Measurements from ENCODE around the gene HDAC6.
"Not testable (repeated sequence)": the region's sequence is repeated elsewhere in the genome, so short reads cannot be mapped to it uniquely, and the experiment has no call there.

The HDAC6 gene

DNA sequence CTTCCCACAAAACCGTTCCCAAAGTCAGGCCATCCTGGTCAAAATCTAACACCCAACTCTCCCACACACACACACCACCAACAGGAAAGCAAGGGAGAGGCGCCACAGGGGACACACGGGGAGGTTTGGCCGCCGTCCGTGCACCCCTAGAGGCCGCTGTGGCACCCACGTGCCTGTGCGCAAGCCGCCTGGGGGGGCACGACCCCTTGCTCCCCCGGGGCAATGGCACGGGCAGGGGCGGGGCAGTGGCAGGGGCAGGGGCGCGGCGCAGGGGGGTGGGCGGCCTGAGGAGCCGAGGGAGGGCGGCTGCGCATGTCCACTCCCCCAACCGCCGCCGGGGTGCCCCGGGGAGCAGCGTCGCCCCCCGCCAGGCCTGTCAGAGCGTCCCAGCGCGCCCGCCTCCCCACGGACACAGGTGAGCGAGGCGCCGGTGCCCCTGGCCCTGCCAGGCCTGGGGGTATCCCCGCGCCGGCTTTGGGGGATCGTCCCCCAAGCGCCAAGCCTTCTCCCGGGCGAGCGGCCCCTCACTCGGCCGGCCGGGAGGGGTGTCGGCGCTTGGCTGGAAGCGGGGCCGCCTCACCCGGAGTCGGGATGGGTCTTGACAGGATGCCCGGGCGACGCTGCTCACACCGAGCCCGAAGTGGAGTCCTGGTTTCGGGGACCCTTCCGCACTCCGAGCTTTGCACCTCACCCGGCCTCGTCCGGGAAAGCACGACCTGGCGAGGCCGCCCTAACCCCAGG, 24.4 kb downstream of the HDAC6 start, which contains the start of gene ERAS:
Gene ERAS (plus strand): TSS at position 379 of the 741 bp plus-strand sequence. CDS start 2,611 bp downstream, outside the sequence.
- no peaks in the 10 kb centered on the region for H3K36me3 ChIP-seq (ENCODE audit: insufficient read depth, low read length)
- H3K4me1 ChIP-seq (ENCODE audit: insufficient read depth, low read length) = no peaks in the 10 kb centered on the region
- peak within 1 kb of the TSS; percentile 18 for H3K9ac ChIP-seq (ENCODE audit: low read depth, low read length)
- H3K9me3 ChIP-seq (ENCODE audit: control insufficient read depth, insufficient read depth, low read length) = no peaks in the 10 kb centered on the region

- peak overlapping the region; percentile 18 for H3K9ac ChIP-seq (ENCODE audit: low read depth, low read length)
- H3K36me3 ChIP-seq (ENCODE audit: insufficient read depth, low read length) = no peaks in the 10 kb centered on the region
- H3K9me3 ChIP-seq (ENCODE audit: control insufficient read depth, insufficient read depth, low read length) = no peaks in the 10 kb centered on the region
- H3K4me1 ChIP-seq (ENCODE audit: insufficient read depth, low read length) = no peaks in the 10 kb centered on the region
Observed at GRCh38 chrX:48826876-48827653, 25.2 kb downstream of the HDAC6 start.

- no peaks in the 10 kb centered on the region for H3K4me1 ChIP-seq (ENCODE audit: insufficient read depth, low read length)
- no peaks in the 10 kb centered on the region for H3K36me3 ChIP-seq (ENCODE audit: insufficient read depth, low read length)
- peak overlapping the region; percentile 18; the same call in 1 of the 2 replicates for H3K9ac ChIP-seq (ENCODE audit: low read depth, low read length)
- no peaks in the 10 kb centered on the region for H3K9me3 ChIP-seq (ENCODE audit: control insufficient read depth, insufficient read depth, low read length)
Observed at GRCh38 chrX:48827654-48827968, 25.7 kb downstream of the HDAC6 start.

- Histone ChIP-seq H3K9me3 (ENCODE audit: control insufficient read depth, insufficient read depth, low read length) (no peaks in the 10 kb centered on the region), H3K4me1 (ENCODE audit: insufficient read depth, low read length) (no peaks in the 10 kb centered on the region), H3K9ac (ENCODE audit: low read depth, low read length) (no peak overlapping the region), H3K36me3 (ENCODE audit: insufficient read depth, low read length) (no peaks in the 10 kb centered on the region)
Observed at GRCh38 chrX:48829016-48829735, 27.3 kb downstream of the HDAC6 start.

DNA sequence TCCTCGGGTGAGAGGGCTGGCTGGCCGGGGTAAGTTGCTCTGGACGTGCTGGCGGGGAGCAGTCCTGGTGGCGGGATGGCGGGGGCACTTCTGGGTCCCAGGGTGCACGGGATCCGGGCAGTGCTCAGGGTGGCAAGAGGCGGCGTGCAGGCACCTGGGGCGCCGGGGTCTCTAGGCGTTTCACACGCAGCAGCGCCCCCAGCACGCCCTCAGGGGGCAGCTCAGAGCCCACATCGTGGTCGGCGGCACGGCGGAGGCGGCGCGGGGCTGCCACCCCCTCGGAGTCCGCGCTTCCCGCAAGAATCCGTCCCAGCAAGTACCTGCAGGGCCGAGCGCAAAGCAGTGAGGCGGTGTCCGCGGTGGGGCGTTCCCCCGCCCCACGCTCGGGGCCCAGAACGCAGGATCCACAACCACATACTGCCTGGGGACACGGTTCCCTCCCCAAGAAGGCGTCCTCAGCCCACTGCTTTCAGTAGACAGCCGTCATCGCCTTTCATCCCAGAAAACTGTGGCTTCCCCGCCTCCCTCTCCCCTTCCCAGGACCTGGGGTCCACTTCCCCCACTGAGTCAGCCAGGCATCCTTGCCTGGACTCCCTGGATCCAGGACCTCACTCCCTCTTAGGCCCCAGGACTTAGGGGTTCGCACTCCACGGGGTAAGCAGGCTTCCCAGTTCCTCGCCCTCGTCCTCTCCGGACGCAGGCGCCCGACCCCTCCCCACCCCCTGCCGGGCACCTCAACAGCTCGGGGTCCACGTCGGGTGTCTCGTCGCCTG, 29.5 kb downstream of the HDAC6 start:
- Histone ChIP-seq H3K9me3 (ENCODE audit: control insufficient read depth, insufficient read depth, low read length) (no peaks in the 10 kb centered on the region), H3K36me3 (ENCODE audit: insufficient read depth, low read length) (no peaks in the 10 kb centered on the region), H3K4me1 (ENCODE audit: insufficient read depth, low read length) (no peaks in the 10 kb centered on the region), H3K9ac (ENCODE audit: low read depth, low read length) (peak overlapping the region; percentile 47; the same call in 1 of the 2 replicates)

GRCh38 chrX:48831909-48832291, 30.0 kb downstream of the HDAC6 start:
- H3K36me3 ChIP-seq (ENCODE audit: insufficient read depth, low read length) = no peaks in the 10 kb centered on the region
- no peaks in the 10 kb centered on the region for H3K9me3 ChIP-seq (ENCODE audit: control insufficient read depth, insufficient read depth, low read length)
- H3K4me1 ChIP-seq (ENCODE audit: insufficient read depth, low read length) = no peaks in the 10 kb centered on the region
- H3K9ac ChIP-seq (ENCODE audit: low read depth, low read length) = peak overlapping the region; percentile 47

GRCh38 chrX:48833542-48834138, 31.8 kb downstream of the HDAC6 start:
- H3K9ac ChIP-seq (ENCODE audit: low read depth, low read length) = no peak overlapping the region
- H3K9me3 ChIP-seq (ENCODE audit: control insufficient read depth, insufficient read depth, low read length) = no peaks in the 10 kb centered on the region
- no peaks in the 10 kb centered on the region for H3K36me3 ChIP-seq (ENCODE audit: insufficient read depth, low read length)
- no peaks in the 10 kb centered on the region for H3K4me1 ChIP-seq (ENCODE audit: insufficient read depth, low read length)

- Histone ChIP-seq H3K36me3 (ENCODE audit: insufficient read depth, low read length) (no peaks in the 10 kb centered on the region), H3K9me3 (ENCODE audit: control insufficient read depth, insufficient read depth, low read length) (no peaks in the 10 kb centered on the region), H3K4me1 (ENCODE audit: insufficient read depth, low read length) (no peaks in the 10 kb centered on the region), H3K9ac (ENCODE audit: low read depth, low read length) (peak overlapping the region; percentile 47; the same call in 1 of the 2 replicates)
Observed at GRCh38 chrX:48834383-48834709, 32.5 kb downstream of the HDAC6 start.

DNA sequence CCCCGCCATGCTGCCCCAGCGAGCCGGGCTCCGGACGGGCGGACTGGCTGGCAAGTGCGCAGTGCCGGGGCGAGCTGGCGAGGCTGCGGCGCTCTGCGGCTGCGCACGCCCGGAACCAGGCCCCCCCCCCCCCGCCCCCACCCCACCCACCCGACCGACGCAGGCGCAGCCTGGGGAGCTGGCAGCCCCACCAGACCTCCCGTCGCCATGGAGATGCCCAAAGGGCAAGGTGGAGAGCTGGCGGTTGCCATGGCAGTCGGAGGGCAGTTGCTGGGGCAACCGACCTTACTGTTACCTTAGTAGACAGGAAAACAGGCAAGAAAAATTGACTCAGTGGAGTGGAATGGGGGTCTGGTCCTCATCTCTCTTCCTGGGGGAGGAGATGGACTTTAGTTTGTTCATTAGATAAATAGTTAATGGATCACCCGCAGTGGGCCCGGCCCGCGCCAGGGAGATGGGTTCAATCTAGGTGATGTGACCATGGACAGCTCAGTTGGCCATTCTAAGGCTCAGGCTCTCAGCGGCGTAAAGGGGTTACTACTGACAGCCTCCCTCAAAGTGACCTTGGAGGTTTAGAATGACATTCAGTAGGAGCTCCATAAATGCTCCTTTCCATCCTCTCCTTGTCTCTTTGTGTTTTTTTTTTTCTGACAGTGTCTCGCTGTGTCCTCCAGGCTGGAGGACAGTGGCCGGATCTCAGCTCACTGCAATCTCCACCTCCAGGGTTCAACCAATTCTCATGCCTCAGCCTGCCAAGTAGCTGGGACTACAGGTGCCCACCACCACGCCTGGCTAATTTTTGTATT, 33.9 kb downstream of the HDAC6 start, which contains the start of gene PCSK1N:
Gene PCSK1N (minus strand): TSS at position 87 of the 806 bp plus-strand sequence. CDS start 78 bp downstream, at position 9.
- Histone ChIP-seq H3K36me3 (ENCODE audit: insufficient read depth, low read length) (no peaks in the 10 kb centered on the region), H3K9me3 (ENCODE audit: control insufficient read depth, insufficient read depth, low read length) (no peaks in the 10 kb centered on the region), H3K4me1 (ENCODE audit: insufficient read depth, low read length) (no peaks in the 10 kb centered on the region), H3K9ac (ENCODE audit: low read depth, low read length) (peak within 1 kb of the TSS; percentile 47; the same call in 1 of the 2 replicates)

GRCh38 chrX:48839686-48840085, 37.8 kb downstream of the HDAC6 start:
- Histone ChIP-seq H3K9ac (ENCODE audit: low read depth, low read length) (no peak overlapping the region), H3K36me3 (ENCODE audit: insufficient read depth, low read length) (no peaks in the 10 kb centered on the region), H3K9me3 (ENCODE audit: control insufficient read depth, insufficient read depth, low read length) (no peaks in the 10 kb centered on the region)

DNA sequence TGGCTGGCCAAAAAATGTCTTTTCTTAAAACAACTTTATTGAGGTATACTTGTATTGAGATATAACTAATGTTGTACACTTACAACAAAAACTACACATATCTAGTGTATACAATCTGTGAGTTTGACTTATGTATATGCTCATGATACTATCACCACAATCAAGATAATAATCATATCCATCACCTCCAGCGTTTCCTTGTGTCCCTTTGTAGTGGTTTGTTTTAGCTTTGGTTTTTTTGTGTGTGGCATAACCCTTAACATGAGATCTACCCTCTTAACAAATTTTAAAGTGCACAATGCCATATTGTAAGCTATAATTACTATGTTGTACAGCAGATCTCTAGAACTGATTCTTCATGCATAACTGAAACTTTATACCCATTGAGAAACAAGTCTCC, 47.0 kb downstream of the HDAC6 start:
- Histone ChIP-seq H3K9ac (ENCODE audit: low read depth, low read length) (no peak overlapping the region), H3K4me1 (ENCODE audit: insufficient read depth, low read length) (no peaks in the 10 kb centered on the region), H3K9me3 (ENCODE audit: control insufficient read depth, insufficient read depth, low read length) (peaks cover 7% of the 10 kb centered on the region; the same call in 1 of the 2 replicates), H3K36me3 (ENCODE audit: insufficient read depth, low read length) (no peaks in the 10 kb centered on the region)

More at GRCh38 chrX:48839686-48840085, 37.8 kb downstream of the HDAC6 start:
- no peaks in the 10 kb centered on the region for H3K4me1 ChIP-seq (ENCODE audit: insufficient read depth, low read length)

- H3K9ac ChIP-seq (ENCODE audit: low read depth, low read length) = no peak overlapping the region
- no peaks in the 10 kb centered on the region for H3K4me1 ChIP-seq (ENCODE audit: insufficient read depth, low read length)
- no peaks in the 10 kb centered on the region for H3K36me3 ChIP-seq (ENCODE audit: insufficient read depth, low read length)
- peaks cover 7% of the 10 kb centered on the region; the same call in 1 of the 2 replicates for H3K9me3 ChIP-seq (ENCODE audit: control insufficient read depth, insufficient read depth, low read length)
Observed at GRCh38 chrX:48852857-48853256, 51.0 kb downstream of the HDAC6 start.

- H3K36me3 ChIP-seq (ENCODE audit: insufficient read depth, low read length); H3K9me3 ChIP-seq (ENCODE audit: control insufficient read depth, insufficient read depth, low read length); H3K4me1 ChIP-seq (ENCODE audit: insufficient read depth, low read length); H3K9ac ChIP-seq (ENCODE audit: low read depth, low read length): not testable (repeated sequence)
Observed at GRCh38 chrX:48853494-48853893, 51.6 kb downstream of the HDAC6 start.

All from ES-I3 (cell line).